ENCODE measurements around the gene POLD4. TPM values are rescaled to one million over a fixed set of nuclear protein-coding genes. Genes with fewer than 3 reads are reported as not detected.

Gene POLD4
- total and polyA plus RNA-seq, 7 donors = 48.5 to 748 (median 78.9) TPM

- H3K27ac ChIP-seq = no peak overlapping the region
- no peaks in the 10 kb centered on the region for H3K9me3 ChIP-seq
- TF ChIP-seq EP300 (IDR thresholded peaks at IDR 0.05) (no peak), CTCF (IDR thresholded peaks at IDR 0.05) (no peak), POLR2AphosphoS5 (IDR thresholded peaks at IDR 0.05) (no peak), POLR2A (IDR thresholded peaks at IDR 0.05) (no peak)
- H3K27me3 ChIP-seq = no peaks in the 10 kb centered on the region
- no peaks in the 10 kb centered on the region for H3K4me1 ChIP-seq
- H3K4me3 ChIP-seq = no peak overlapping the region
- no peaks in the 10 kb centered on the region for H3K36me3 ChIP-seq
- intact Hi-C loops (cut with DNase I) = no loop called here
- 12 to 49% methylated on average over 8 of the region's 8 CpGs for WGBS, 2 donors
- no peak for DNase-seq
These were observed 8.0 kb downstream of the POLD4 start for GRCh38 chr11:67345247-67345919.

DNA sequence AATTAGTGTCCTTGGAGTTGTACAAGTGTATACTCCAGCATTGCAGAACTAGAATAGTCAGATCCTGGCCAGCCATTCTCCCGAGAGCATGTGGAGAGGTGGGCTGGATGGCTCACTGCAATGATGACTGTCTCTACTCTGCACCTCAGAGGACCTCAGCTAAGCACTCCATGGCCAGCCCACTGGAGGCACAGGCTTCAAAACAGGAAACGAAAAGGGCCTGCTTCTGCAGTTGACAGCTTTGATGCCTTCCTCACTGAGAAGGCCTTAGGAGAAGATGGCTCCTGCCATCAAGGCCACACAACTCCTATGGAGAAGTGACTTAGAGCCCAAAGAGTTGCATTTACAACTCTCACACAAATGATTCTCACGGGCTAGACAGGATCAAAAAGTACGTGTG, 9.1 kb downstream of the POLD4 start:
- Histone ChIP-seq H3K4me3 (no peak overlapping the region), H3K27me3 (no peaks in the 10 kb centered on the region), H3K36me3 (no peaks in the 10 kb centered on the region), H3K27ac (no peak overlapping the region), H3K4me1 (no peaks in the 10 kb centered on the region), H3K9me3 (no peaks in the 10 kb centered on the region)
- WGBS, 2 donors = 70 to 74% methylated on average over 4 of the region's 4 CpGs
- intact Hi-C loops (cut with DNase I) = no loop called here
- DNase-seq = no peak
- TF ChIP-seq POLR2AphosphoS5 (IDR thresholded peaks at IDR 0.05) = no peak

DNA sequence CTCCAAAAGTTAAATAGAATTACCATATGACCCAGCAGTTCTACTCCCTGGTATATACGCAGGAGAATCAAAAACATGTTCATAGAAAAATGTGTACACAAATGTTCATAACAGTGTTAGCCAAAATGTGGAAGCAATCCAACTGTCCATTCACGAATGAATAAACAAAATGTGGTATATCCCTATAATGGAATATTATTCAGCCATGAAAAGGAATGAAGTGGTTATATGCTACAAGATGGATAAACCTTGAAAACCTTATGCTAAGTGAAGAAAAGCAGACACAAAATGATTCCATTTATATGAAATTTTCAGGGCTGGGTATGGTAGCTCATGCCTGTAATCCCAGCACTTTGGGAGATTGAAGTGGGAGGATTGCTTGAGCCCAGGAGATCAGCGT, 16.1 kb downstream of the POLD4 start:
- Histone ChIP-seq H3K27me3 (no peaks in the 10 kb centered on the region), H3K36me3 (peaks cover 0 to 5% (median 0%) of the 10 kb centered on the region in 4 donors), H3K27ac (no peak overlapping the region), H3K9me3 (no peaks in the 10 kb centered on the region), H3K4me1 (no peaks in the 10 kb centered on the region), H3K4me3 (no peak overlapping the region)
- TF ChIP-seq CTCF (IDR thresholded peaks at IDR 0.05) (no peak), POLR2AphosphoS5 (IDR thresholded peaks at IDR 0.05) (no peak), POLR2A (IDR thresholded peaks at IDR 0.05) (no peak), EP300 (IDR thresholded peaks at IDR 0.05) (no peak)
- WGBS, 2 donors = 94 to 95% methylated on average over 3 of the region's 3 CpGs
- intact Hi-C loops (cut with DNase I) = no loop called here
- DNase-seq = no peak

DNA sequence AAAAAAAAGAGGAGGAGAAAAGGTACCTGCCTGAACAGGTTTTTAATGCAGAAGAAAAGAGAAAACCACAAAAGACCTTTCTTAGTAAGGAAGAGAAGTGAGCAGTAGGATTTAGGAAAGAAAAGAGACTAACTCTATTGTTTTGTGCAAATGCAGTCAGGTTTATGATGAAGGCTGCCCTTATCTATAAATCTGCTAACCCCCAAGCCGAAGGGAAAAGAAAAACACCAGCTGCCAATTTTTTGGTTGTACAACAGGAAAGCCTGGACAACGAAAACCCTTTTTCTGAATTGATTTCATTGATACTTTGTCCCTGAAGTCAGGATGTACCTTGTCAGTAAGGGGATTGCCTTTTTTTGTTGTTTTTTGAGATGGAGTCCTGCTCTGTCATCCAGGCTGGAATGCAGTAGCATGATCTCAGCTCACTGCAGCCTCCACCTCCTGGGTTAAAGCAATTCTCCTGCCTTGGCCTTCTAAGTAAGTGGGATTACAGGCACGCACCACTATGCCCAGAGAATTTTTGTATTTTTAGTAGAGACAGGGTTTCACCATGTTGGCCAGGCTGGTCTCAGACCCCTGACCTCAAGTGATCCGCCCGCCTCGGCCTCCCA, 21.2 kb downstream of the POLD4 start:
- no peaks in the 10 kb centered on the region for H3K4me1 ChIP-seq
- WGBS, 2 donors = 89 to 92% methylated on average over 6 of the region's 6 CpGs
- H3K27me3 ChIP-seq = no peaks in the 10 kb centered on the region
- no peak for DNase-seq
- intact Hi-C loops (cut with DNase I) = no loop called here
- TF ChIP-seq POLR2AphosphoS5 (IDR thresholded peaks at IDR 0.05) = no peak
- TF ChIP-seq CTCF (IDR thresholded peaks at IDR 0.05) = no peak
- no peak for TF ChIP-seq EP300 (IDR thresholded peaks at IDR 0.05)
- TF ChIP-seq POLR2A (IDR thresholded peaks at IDR 0.05) = no peak
- no peak overlapping the region for H3K27ac ChIP-seq
- H3K36me3 ChIP-seq = peaks cover 0 to 5% (median 0%) of the 10 kb centered on the region in 4 donors
- H3K4me3 ChIP-seq = no peak overlapping the region
- H3K9me3 ChIP-seq = no peaks in the 10 kb centered on the region

DNA sequence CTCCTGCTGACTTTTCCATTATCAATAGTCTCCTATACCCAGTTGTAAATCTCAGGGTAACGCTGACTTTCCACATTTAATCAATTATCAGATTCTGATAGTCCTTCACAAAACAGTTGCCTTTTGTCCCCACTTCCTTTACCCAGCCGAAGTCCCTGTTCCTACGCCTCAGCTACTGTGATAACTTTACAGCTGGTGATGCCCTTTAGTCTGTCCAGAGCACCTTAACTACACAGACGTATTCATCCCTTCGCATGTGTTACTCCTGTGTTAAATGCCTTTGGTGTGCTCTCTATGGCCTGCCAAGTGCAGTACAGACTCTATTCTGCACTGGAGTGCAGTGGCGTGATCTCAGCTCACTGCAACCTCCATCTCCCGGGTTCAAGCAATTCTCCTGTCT, 29.8 kb downstream of the POLD4 start:
- 88 to 91% methylated on average over 7 of the region's 7 CpGs for WGBS, 2 donors
- H3K9me3 ChIP-seq = no peaks in the 10 kb centered on the region
- no peak overlapping the region for H3K27ac ChIP-seq
- DNase-seq = no peak
- H3K36me3 ChIP-seq = peaks cover 0 to 8% (median 0%) of the 10 kb centered on the region in 4 donors
- H3K27me3 ChIP-seq = no peaks in the 10 kb centered on the region
- H3K4me3 ChIP-seq = no peak overlapping the region
- TF ChIP-seq EP300 (IDR thresholded peaks at IDR 0.05) = no peak
- no peak for TF ChIP-seq POLR2AphosphoS5 (IDR thresholded peaks at IDR 0.05)
- TF ChIP-seq CTCF (IDR thresholded peaks at IDR 0.05) = no peak
- TF ChIP-seq POLR2A (IDR thresholded peaks at IDR 0.05) = no peak
- H3K4me1 ChIP-seq = peaks cover 0 to 22% (median 19%) of the 10 kb centered on the region in 4 donors
- intact Hi-C loops (cut with DNase I) = no loop called here
